ENCODE measurements around the gene CLEC4F.

The CLEC4F gene

DNA sequence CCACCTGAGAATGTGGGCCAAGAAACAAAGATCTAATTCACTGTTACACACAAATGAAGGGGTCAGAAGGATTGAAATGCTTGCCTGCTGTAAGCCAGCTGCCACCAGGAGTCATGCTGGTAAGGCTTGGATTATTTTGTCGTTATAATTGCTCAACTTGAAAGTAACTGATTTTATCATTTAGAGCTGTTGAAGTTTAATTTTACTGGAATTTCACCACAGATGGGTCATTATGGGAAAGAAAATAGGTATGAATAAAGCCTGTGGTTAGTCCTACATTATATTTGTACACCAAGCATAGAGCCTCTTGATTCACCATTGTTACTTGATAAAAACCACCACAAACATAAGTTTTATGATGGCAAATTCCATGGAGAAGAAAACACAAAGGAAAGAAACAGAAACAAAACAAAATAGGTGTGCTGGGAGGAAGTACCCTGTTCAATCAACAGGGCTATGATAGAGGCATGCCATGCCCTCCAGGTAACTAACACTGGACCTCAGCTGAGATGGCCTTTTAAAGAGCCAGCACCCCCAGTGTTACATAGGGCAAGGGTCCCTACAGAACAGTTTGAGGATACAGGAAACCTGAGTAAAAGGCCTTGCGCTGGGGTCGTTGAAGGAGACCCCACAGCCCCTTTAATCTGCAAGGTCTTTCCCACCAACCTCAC, 3.0 kb downstream of the CLEC4F start:
- 89% methylated on average over 3 of the region's 3 CpGs for WGBS
- Histone ChIP-seq H2AK5ac (ENCODE audit: low read length, severe bottlenecking) (no peak overlapping the region), H4K91ac (ENCODE audit: low read length) (no peak overlapping the region)

DNA sequence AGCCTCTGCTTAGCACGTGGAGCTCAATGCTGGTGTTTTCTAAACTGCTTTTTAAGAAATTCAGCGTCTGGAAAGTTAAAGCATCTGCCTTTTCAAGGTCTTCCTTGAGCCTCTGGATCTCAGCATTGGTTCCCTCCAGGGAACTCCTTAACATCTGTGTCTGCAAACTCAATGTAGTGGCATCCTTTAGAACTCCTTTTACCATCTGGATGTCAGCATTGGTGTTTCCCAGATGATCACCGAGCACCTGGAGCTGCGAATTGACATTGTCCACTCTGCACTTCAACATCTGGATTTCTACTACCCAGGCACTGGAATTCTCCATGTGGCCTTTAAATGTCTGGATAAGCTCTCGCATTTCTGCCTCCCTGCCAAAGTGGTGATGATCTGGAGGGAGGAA, 3.7 kb downstream of the CLEC4F start:
- no peaks in the 10 kb centered on the region for H3K36me3 ChIP-seq (ENCODE audit: control insufficient read depth in 1 of 2, insufficient read depth in 2 of 2, low read depth in 1 of 2, low read length in 2 of 2)
- no peak overlapping the region for H4K8ac ChIP-seq (ENCODE audit: low read length)
- H3K27ac ChIP-seq (ENCODE audit: low read length, poor library complexity, severe bottlenecking) = no peak overlapping the region
- no peak overlapping the region for H3K14ac ChIP-seq (ENCODE audit: low read length in 2 of 2)
- 63% methylated on average over 4 of the region's 5 CpGs for WGBS
- no peaks in the 10 kb centered on the region for H3K79me1 ChIP-seq (replicated peaks; ENCODE audit: low read length, poor library complexity, severe bottlenecking)
- DNase-seq = no peak
- no peak overlapping the region for H4K91ac ChIP-seq (ENCODE audit: low read length)
- no peaks in the 10 kb centered on the region for H3K9me3 ChIP-seq (ENCODE audit: control insufficient read depth, low read length)
- H3K4me3 ChIP-seq (ENCODE audit: insufficient read depth in 1 of 2, low read depth in 1 of 2, low read length in 2 of 2) = no peak overlapping the region
- no peak overlapping the region for H2AFZ ChIP-seq (ENCODE audit: low read depth, low read length)
- H3K23ac ChIP-seq (ENCODE audit: low read length in 2 of 2) = no peak overlapping the region
- H3K4me1 ChIP-seq (ENCODE audit: control insufficient read depth, insufficient read depth, low read depth, low read length) = no peaks in the 10 kb centered on the region
- H2AK5ac ChIP-seq (ENCODE audit: low read length, severe bottlenecking) = no peak overlapping the region
- H2BK120ac ChIP-seq (ENCODE audit: low read depth, low read length) = no peak overlapping the region
- H3K4me2 ChIP-seq (ENCODE audit: low read length, poor library complexity, severe bottlenecking) = no peak overlapping the region
- no peak overlapping the region for H2BK12ac ChIP-seq (ENCODE audit: low read length in 2 of 2)
- H3K4ac ChIP-seq (ENCODE audit: low read depth in 1 of 2, low read length in 2 of 2) = no peak overlapping the region
- H3K27me3 ChIP-seq (ENCODE audit: control insufficient read depth in 1 of 2, insufficient read depth in 1 of 2, low read length in 2 of 2) = peaks cover 32 to 79% of the 10 kb centered on the region in 2 experiments
- H2BK5ac ChIP-seq (ENCODE audit: low read depth, low read length, poor library complexity, severe bottlenecking) = no peak overlapping the region
- no peak overlapping the region for H3K18ac ChIP-seq (ENCODE audit: low read depth in 1 of 2, low read length in 2 of 2)
- H3K9ac ChIP-seq (ENCODE audit: low read length) = no peak overlapping the region
- no peak overlapping the region for H2BK15ac ChIP-seq (ENCODE audit: low read depth, poor library complexity, severe bottlenecking)

More for the DNA sequence above, 3.0 kb downstream of the CLEC4F start:
- no peak overlapping the region for H3K4me3 ChIP-seq (ENCODE audit: insufficient read depth in 1 of 2, low read depth in 1 of 2, low read length in 2 of 2)
- no peaks in the 10 kb centered on the region for H3K79me1 ChIP-seq (replicated peaks; ENCODE audit: low read length, poor library complexity, severe bottlenecking)
- peaks cover 27 to 79% of the 10 kb centered on the region in 2 experiments for H3K27me3 ChIP-seq (ENCODE audit: control insufficient read depth in 1 of 2, insufficient read depth in 1 of 2, low read length in 2 of 2)
- H2BK120ac ChIP-seq (ENCODE audit: low read depth, low read length) = no peak overlapping the region
- no peak overlapping the region for H2BK5ac ChIP-seq (ENCODE audit: low read depth, low read length, poor library complexity, severe bottlenecking)
- no peak overlapping the region for H2BK12ac ChIP-seq (ENCODE audit: low read length in 2 of 2)
- no peak overlapping the region for H3K27ac ChIP-seq (ENCODE audit: low read length, poor library complexity, severe bottlenecking)
- no peak overlapping the region for H2BK15ac ChIP-seq (ENCODE audit: low read depth, poor library complexity, severe bottlenecking)
- H3K4ac ChIP-seq (ENCODE audit: low read depth in 1 of 2, low read length in 2 of 2) = no peak overlapping the region
- H4K8ac ChIP-seq (ENCODE audit: low read length) = no peak overlapping the region
- no peaks in the 10 kb centered on the region for H3K4me1 ChIP-seq (ENCODE audit: control insufficient read depth, insufficient read depth, low read depth, low read length)
- no peak overlapping the region for H2AFZ ChIP-seq (ENCODE audit: low read depth, low read length)
- H3K36me3 ChIP-seq (ENCODE audit: control insufficient read depth in 1 of 2, insufficient read depth in 2 of 2, low read depth in 1 of 2, low read length in 2 of 2) = no peaks in the 10 kb centered on the region
- H3K4me2 ChIP-seq (ENCODE audit: low read length, poor library complexity, severe bottlenecking) = no peak overlapping the region
- no peaks in the 10 kb centered on the region for H3K9me3 ChIP-seq (ENCODE audit: control insufficient read depth, low read length)
- no peak overlapping the region for H3K18ac ChIP-seq (ENCODE audit: low read depth in 1 of 2, low read length in 2 of 2)
- no peak overlapping the region for H3K23ac ChIP-seq (ENCODE audit: low read length in 2 of 2)
- no peak for DNase-seq
- H3K14ac ChIP-seq (ENCODE audit: low read length in 2 of 2) = no peak overlapping the region
- H3K9ac ChIP-seq (ENCODE audit: low read length) = no peak overlapping the region

DNA sequence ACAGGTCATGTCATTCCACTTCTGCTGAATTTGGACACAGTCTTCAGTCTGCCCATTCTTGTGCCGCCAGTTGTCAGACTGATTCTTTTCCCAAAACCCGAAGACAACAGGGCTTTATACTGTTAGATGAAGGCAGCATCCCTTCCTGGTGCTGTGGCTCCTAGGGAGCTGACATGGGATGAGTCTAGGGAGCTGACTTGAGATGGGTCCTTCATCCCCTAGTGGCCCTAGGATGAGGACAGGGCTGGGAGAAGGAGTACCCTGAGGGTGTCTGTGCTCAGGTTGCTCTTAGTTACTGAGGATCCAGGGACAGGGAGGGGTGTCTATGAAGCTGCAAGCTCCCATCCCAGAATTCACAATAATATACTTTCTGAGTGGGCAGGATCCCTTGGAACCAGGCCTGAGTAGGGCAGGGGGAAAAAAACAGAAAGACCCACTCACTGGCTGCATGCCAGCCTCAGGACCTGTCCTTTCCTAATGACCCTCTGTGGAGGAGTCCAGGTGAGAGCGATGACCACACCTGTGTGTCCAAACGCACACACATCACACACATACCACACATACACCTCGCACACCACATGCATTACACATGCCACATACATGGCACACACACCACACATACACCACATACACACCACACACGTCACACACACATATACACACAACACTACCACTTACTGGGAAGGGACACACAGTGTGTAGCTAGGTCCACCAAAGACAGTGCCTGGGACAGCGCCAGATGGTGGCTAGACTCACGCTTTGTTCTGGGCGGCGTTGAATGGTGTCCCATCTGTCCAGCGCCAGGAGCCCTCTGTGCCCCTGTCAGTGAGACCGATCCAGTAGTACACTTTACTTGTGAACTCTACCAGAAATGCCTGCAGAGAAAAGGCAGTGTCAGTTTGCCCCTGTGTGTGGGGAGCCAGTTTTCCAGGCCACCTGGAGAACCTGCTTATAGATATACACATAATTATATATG, 11.1 kb downstream of the CLEC4F start:
- Histone ChIP-seq H3K79me1 (replicated peaks; ENCODE audit: low read length, poor library complexity, severe bottlenecking) (no peaks in the 10 kb centered on the region), H3K4ac (ENCODE audit: low read depth in 1 of 2, low read length in 2 of 2) (no peak overlapping the region), H4K91ac (ENCODE audit: low read length) (no peak overlapping the region), H4K8ac (ENCODE audit: low read length) (no peak overlapping the region), H2AK5ac (ENCODE audit: low read length, severe bottlenecking) (no peak overlapping the region), H2BK5ac (ENCODE audit: low read depth, low read length, poor library complexity, severe bottlenecking) (no peak overlapping the region), H2AFZ (ENCODE audit: low read depth, low read length) (no peak overlapping the region), H3K27me3 (ENCODE audit: control insufficient read depth in 1 of 2, insufficient read depth in 1 of 2, low read length in 2 of 2) (peaks cover 12 to 62% of the 10 kb centered on the region in 2 experiments), H3K23ac (ENCODE audit: low read length in 2 of 2) (no peak overlapping the region), H3K4me1 (ENCODE audit: control insufficient read depth, insufficient read depth, low read depth, low read length) (no peaks in the 10 kb centered on the region), H2BK15ac (ENCODE audit: low read depth, poor library complexity, severe bottlenecking) (no peak overlapping the region), H3K36me3 (ENCODE audit: control insufficient read depth in 1 of 2, insufficient read depth in 2 of 2, low read depth in 1 of 2, low read length in 2 of 2) (no peaks in the 10 kb centered on the region), H3K14ac (ENCODE audit: low read length in 2 of 2) (no peak overlapping the region), H3K9ac (ENCODE audit: low read length) (no peak overlapping the region), H3K27ac (ENCODE audit: low read length, poor library complexity, severe bottlenecking) (no peak overlapping the region), H2BK120ac (ENCODE audit: low read depth, low read length) (no peak overlapping the region), H2BK12ac (ENCODE audit: low read length in 2 of 2) (no peak overlapping the region), H3K4me2 (ENCODE audit: low read length, poor library complexity, severe bottlenecking) (no peak overlapping the region), H3K9me3 (ENCODE audit: control insufficient read depth, low read length) (no peaks in the 10 kb centered on the region), H3K4me3 (ENCODE audit: insufficient read depth in 1 of 2, low read depth in 1 of 2, low read length in 2 of 2) (no peak overlapping the region), H3K18ac (ENCODE audit: low read depth in 1 of 2, low read length in 2 of 2) (no peak overlapping the region)
- WGBS = 85% methylated on average over 12 of the region's 12 CpGs
- DNase-seq = no peak

DNA sequence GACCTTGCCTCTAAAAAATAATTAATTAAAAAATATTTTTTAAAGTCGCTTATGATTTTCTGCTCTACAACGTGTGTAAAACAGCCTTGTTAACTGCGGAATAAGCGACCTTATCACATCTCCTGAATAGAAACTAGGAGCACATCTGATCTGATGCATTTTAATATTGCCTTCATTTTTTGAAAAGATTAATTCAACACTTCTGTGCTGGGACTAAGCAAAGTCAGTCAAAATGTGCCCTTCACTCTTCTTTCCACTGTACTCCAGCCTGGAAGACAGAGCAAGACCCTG, 12.6 kb downstream of the CLEC4F start:
- no peaks in the 10 kb centered on the region for H3K36me3 ChIP-seq (ENCODE audit: control insufficient read depth in 1 of 2, insufficient read depth in 2 of 2, low read depth in 1 of 2, low read length in 2 of 2)
- WGBS = 97% methylated on average over 4 of the region's 4 CpGs
- no peak overlapping the region for H3K27ac ChIP-seq (ENCODE audit: low read length, poor library complexity, severe bottlenecking)
- no peak overlapping the region for H3K14ac ChIP-seq (ENCODE audit: low read length in 2 of 2)
- H3K79me1 ChIP-seq (replicated peaks; ENCODE audit: low read length, poor library complexity, severe bottlenecking) = no peaks in the 10 kb centered on the region
- no peak overlapping the region for H4K8ac ChIP-seq (ENCODE audit: low read length)
- H3K27me3 ChIP-seq (ENCODE audit: control insufficient read depth in 1 of 2, insufficient read depth in 1 of 2, low read length in 2 of 2) = peaks cover 12 to 61% of the 10 kb centered on the region in 2 experiments
- no peaks in the 10 kb centered on the region for H3K4me1 ChIP-seq (ENCODE audit: control insufficient read depth, insufficient read depth, low read depth, low read length)
- no peaks in the 10 kb centered on the region for H3K9me3 ChIP-seq (ENCODE audit: control insufficient read depth, low read length)
- H2BK12ac ChIP-seq (ENCODE audit: low read length in 2 of 2) = no peak overlapping the region
- no peak overlapping the region for H2AFZ ChIP-seq (ENCODE audit: low read depth, low read length)
- H3K4me3 ChIP-seq (ENCODE audit: insufficient read depth in 1 of 2, low read depth in 1 of 2, low read length in 2 of 2) = no peak overlapping the region
- DNase-seq = no peak
- H3K18ac ChIP-seq (ENCODE audit: low read depth in 1 of 2, low read length in 2 of 2) = no peak overlapping the region
- no peak overlapping the region for H2BK15ac ChIP-seq (ENCODE audit: low read depth, poor library complexity, severe bottlenecking)
- no peak overlapping the region for H2BK5ac ChIP-seq (ENCODE audit: low read depth, low read length, poor library complexity, severe bottlenecking)
- H4K91ac ChIP-seq (ENCODE audit: low read length) = no peak overlapping the region
- no peak overlapping the region for H2AK5ac ChIP-seq (ENCODE audit: low read length, severe bottlenecking)
- H3K23ac ChIP-seq (ENCODE audit: low read length in 2 of 2) = no peak overlapping the region
- H2BK120ac ChIP-seq (ENCODE audit: low read depth, low read length) = no peak overlapping the region
- no peak overlapping the region for H3K4me2 ChIP-seq (ENCODE audit: low read length, poor library complexity, severe bottlenecking)
- no peak overlapping the region for H3K4ac ChIP-seq (ENCODE audit: low read depth in 1 of 2, low read length in 2 of 2)
- H3K9ac ChIP-seq (ENCODE audit: low read length) = no peak overlapping the region
